ENCODE results near the gene BRAT1.

GRCh38 chr7:2580636-2581035 lies 25.3 kb upstream of the BRAT1 start:
- TF ChIP-seq, protein P1, sequence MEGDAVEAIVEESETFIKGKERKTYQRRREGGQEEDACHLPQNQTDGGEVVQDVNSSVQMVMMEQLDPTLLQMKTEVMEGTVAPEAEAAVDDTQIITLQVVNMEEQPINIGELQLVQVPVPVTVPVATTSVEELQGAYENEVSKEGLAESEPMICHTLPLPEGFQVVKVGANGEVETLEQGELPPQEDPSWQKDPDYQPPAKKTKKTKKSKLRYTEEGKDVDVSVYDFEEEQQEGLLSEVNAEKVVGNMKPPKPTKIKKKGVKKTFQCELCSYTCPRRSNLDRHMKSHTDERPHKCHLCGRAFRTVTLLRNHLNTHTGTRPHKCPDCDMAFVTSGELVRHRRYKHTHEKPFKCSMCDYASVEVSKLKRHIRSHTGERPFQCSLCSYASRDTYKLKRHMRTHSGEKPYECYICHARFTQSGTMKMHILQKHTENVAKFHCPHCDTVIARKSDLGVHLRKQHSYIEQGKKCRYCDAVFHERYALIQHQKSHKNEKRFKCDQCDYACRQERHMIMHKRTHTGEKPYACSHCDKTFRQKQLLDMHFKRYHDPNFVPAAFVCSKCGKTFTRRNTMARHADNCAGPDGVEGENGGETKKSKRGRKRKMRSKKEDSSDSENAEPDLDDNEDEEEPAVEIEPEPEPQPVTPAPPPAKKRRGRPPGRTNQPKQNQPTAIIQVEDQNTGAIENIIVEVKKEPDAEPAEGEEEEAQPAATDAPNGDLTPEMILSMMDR (IDR thresholded peaks at IDR 0.05; ENCODE audit: low read depth, low read length, poor library complexity, severe bottlenecking): no peak
- no peak for TF ChIP-seq EZH2phosphoT487 (IDR thresholded peaks at IDR 0.05; ENCODE audit: borderline replicate concordance, low read length)

Measured in DOHH2 (cell line).